Liver (tissue), 3 donors: ENCODE results near the gene CRADD.

Source experiments
- GABPA ChIP-seq, 2 donors: IDR thresholded peaks in 1 of 2; conservative IDR thresholded peaks in 1 of 2; 2 replicates each; pipeline ENCODE4 v1.6.1; 2016; ENCODE audit warnings: antibody characterized with exemption in 2 of 2, mild to moderate bottlenecking in 1 of 2, moderate library complexity in 1 of 2
- JUND ChIP-seq, 2 donors: IDR thresholded peaks; 2 replicates each; pipeline ENCODE4 v1.6.1; 2016; ENCODE audit warnings: antibody characterized with exemption in 2 of 2
- RAD21 ChIP-seq, 2 donors: IDR thresholded peaks; 2 replicates each; pipeline ENCODE4 v1.6.1; 2016; ENCODE audit warnings: antibody characterized with exemption in 2 of 2, mild to moderate bottlenecking in 2 of 2
- SP1 ChIP-seq: IDR thresholded peaks from 2 replicates; pipeline ENCODE4 v1.6.1; 2018; ENCODE audit warnings: antibody characterized with exemption, mild to moderate bottlenecking
- TF ChIP-seq, protein P1 (sequence below): IDR thresholded peaks from 2 replicates; pipeline ENCODE4 v1.6.1; 2016; ENCODE audit warnings: antibody characterized with exemption, mild to moderate bottlenecking
- TF ChIP-seq, protein P2 (sequence below): fragments of 150-350 bp; IDR thresholded peaks from 2 replicates; pipeline ENCODE4 v1.5.1; 2017; ENCODE audit warnings: improper control_type of control experiment, low read depth, low read length; ENCODE audit not compliant: missing input control
- donor health status: healthy.
- donor health status: healthy.

DNA sequence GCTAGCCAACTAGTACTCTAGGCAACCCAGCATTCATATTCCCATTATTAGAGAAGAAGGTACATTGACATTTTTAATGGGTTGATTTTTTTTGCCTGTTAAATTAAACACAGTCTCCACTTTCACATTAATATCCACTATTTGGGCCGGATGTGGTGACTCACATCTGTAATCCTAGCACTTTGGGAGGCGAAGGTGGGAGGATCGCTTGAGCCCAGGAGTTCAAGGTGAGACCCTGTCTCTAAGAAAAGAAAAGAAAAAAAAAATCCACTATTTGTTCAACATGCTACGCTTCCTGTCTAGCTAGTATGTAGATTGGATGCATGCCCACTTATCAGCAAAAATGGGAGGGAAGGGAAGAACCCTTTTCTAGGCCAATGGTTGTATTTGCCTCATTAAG is 7.1 kb upstream of the CRADD start:
- TF ChIP-seq, protein P1, sequence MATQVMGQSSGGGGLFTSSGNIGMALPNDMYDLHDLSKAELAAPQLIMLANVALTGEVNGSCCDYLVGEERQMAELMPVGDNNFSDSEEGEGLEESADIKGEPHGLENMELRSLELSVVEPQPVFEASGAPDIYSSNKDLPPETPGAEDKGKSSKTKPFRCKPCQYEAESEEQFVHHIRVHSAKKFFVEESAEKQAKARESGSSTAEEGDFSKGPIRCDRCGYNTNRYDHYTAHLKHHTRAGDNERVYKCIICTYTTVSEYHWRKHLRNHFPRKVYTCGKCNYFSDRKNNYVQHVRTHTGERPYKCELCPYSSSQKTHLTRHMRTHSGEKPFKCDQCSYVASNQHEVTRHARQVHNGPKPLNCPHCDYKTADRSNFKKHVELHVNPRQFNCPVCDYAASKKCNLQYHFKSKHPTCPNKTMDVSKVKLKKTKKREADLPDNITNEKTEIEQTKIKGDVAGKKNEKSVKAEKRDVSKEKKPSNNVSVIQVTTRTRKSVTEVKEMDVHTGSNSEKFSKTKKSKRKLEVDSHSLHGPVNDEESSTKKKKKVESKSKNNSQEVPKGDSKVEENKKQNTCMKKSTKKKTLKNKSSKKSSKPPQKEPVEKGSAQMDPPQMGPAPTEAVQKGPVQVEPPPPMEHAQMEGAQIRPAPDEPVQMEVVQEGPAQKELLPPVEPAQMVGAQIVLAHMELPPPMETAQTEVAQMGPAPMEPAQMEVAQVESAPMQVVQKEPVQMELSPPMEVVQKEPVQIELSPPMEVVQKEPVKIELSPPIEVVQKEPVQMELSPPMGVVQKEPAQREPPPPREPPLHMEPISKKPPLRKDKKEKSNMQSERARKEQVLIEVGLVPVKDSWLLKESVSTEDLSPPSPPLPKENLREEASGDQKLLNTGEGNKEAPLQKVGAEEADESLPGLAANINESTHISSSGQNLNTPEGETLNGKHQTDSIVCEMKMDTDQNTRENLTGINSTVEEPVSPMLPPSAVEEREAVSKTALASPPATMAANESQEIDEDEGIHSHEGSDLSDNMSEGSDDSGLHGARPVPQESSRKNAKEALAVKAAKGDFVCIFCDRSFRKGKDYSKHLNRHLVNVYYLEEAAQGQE: no peak
- TF ChIP-seq, protein P2, sequence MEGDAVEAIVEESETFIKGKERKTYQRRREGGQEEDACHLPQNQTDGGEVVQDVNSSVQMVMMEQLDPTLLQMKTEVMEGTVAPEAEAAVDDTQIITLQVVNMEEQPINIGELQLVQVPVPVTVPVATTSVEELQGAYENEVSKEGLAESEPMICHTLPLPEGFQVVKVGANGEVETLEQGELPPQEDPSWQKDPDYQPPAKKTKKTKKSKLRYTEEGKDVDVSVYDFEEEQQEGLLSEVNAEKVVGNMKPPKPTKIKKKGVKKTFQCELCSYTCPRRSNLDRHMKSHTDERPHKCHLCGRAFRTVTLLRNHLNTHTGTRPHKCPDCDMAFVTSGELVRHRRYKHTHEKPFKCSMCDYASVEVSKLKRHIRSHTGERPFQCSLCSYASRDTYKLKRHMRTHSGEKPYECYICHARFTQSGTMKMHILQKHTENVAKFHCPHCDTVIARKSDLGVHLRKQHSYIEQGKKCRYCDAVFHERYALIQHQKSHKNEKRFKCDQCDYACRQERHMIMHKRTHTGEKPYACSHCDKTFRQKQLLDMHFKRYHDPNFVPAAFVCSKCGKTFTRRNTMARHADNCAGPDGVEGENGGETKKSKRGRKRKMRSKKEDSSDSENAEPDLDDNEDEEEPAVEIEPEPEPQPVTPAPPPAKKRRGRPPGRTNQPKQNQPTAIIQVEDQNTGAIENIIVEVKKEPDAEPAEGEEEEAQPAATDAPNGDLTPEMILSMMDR: no peak
- TF ChIP-seq JUND (IDR thresholded peaks at IDR 0.05): no peak
- TF ChIP-seq GABPA (IDR thresholded peaks at IDR 0.05 in 1 of 2, conservative IDR thresholded peaks at IDR 0.05 in 1 of 2): no peak
- TF ChIP-seq RAD21 (IDR thresholded peaks at IDR 0.05): no peak
- no peak for TF ChIP-seq SP1
